K562 (cell line): Measurements from ENCODE around the gene OSBPL7. TPM values are rescaled to one million over a fixed set of nuclear protein-coding genes. Genes with fewer than 3 reads are reported as not detected.

Experiments
- ARID1B ChIP-seq: fragments of 450-650 bp; IDR thresholded peaks from 2 replicates; pipeline ENCODE4 v1.6.1; 2016; ENCODE audit warnings: antibody characterized with exemption, mild to moderate bottlenecking, inconsistent platforms
- BCOR ChIP-seq: fragments of 450-650 bp; IDR thresholded peaks from 2 replicates; pipeline ENCODE4 v1.6.1; 2016
- CHCHD3 ChIP-seq: fragments of 250-450 bp; sonication (Bioruptor Pico); IDR thresholded peaks from 2 replicates; pipeline ENCODE4 v2.1.2; 2022; ENCODE audit warnings: mild to moderate bottlenecking
- EHMT2 ChIP-seq: fragments of 450-650 bp; IDR thresholded peaks from 2 replicates; pipeline ENCODE4 v1.6.1; 2018; ENCODE audit warnings: antibody characterized with exemption
- GTF2E2 ChIP-seq: fragments of 200-800 bp; sonication (Bioruptor generic); IDR thresholded peaks from 2 replicates; pipeline ENCODE4 v1.6.1; 2016; ENCODE audit warnings: missing genetic modification characterization, missing compliant biosample characterization
- HCFC1 ChIP-seq: IDR thresholded peaks from 2 replicates; pipeline ENCODE4 v1.6.1; 2012; ENCODE audit warnings: low read depth, low read length, improper control_type of control experiment
- HDAC8 ChIP-seq: fragments of 450-650 bp; IDR thresholded peaks from 2 replicates; pipeline ENCODE4 v1.6.1; 2016; ENCODE audit warnings: mild to moderate bottlenecking, missing genetic modification characterization, moderate library complexity, missing compliant biosample characterization
- KAT2B ChIP-seq: IDR thresholded peaks from one replicate; pipeline ENCODE4 v1.6.1; 2012; ENCODE audit warnings: low read depth, mild to moderate bottlenecking, control low read depth, inconsistent platforms, low read length, moderate library complexity
- KLF10 ChIP-seq: fragments of 250-450 bp; sonication (Bioruptor Pico); IDR thresholded peaks from 2 replicates; pipeline ENCODE4 v1.6.1; 2021; ENCODE audit warnings: matching md5 sums
- MBD2 ChIP-seq: sonication (generic); IDR thresholded peaks from 2 replicates; pipeline ENCODE4 v1.6.1; 2016; ENCODE audit warnings: low read depth, borderline replicate concordance
- MTF1 ChIP-seq: fragments of 250-450 bp; sonication (Bioruptor Pico); IDR thresholded peaks from 2 replicates; pipeline ENCODE4 v1.9.0; 2021; ENCODE audit warnings: moderate library complexity, mild to moderate bottlenecking, inconsistent platforms, borderline replicate concordance
- MXI1 ChIP-seq: IDR thresholded peaks from 2 replicates; pipeline ENCODE4 v1.6.1; 2011; ENCODE audit warnings: low read depth, mild to moderate bottlenecking, improper control_type of control experiment, low read length
- NFYB ChIP-seq: IDR thresholded peaks from 2 replicates; pipeline ENCODE4 v1.6.1; 2011; ENCODE audit warnings: mild to moderate bottlenecking, moderate library complexity; ENCODE audit not compliant: insufficient read length; ENCODE audit errors: extremely low read depth
- RAD21 ChIP-seq, 2 experiments: fragments of 250-450 bp in 1 of 2; fragments of 450-650 bp in 1 of 2; sonication (Bioruptor Pico) in 1 of 2; formaldehyde crosslinking in 1 of 2; IDR thresholded peaks in 1 of 2; conservative IDR thresholded peaks in 1 of 2; 2 replicates each; pipeline versions ENCODE4 v1.4.0 to v1.8.0; 2020 to 2022; ENCODE audit warnings: mild to moderate bottlenecking in 2 of 2, moderate library complexity in 1 of 2
- RAD51 ChIP-seq: fragments of 450-650 bp; IDR thresholded peaks from 2 replicates; pipeline ENCODE4 v1.7.1; 2016; ENCODE audit warnings: low read depth, mild to moderate bottlenecking, borderline replicate concordance
- SIN3A ChIP-seq, 2 experiments: fragments of 150-350 bp in 1 of 2; IDR thresholded peaks; 2 replicates each; pipeline ENCODE4 v1.6.1; 2011 to 2016; ENCODE audit warnings: borderline replicate concordance in 2 of 2, low read depth in 2 of 2, low read length in 2 of 2, mild to moderate bottlenecking in 2 of 2, moderate library complexity in 2 of 2; ENCODE audit not compliant: control insufficient read depth in 1 of 2
- SRF ChIP-seq, 2 experiments: fragments of 250-450, 450-650 bp in 1 of 2; sonication (Bioruptor Pico) in 1 of 2; sonication (generic) in 1 of 2; formaldehyde crosslinking; IDR thresholded peaks; 2 replicates each; pipeline versions ENCODE4 v1.5.0 to v1.5.1; 2020 to 2022; ENCODE audit warnings: mild to moderate bottlenecking in 1 of 2, missing genetic modification reagents in 1 of 2
- SRSF9 ChIP-seq: fragments of 200-400 bp; formaldehyde crosslinking; IDR thresholded peaks from 2 replicates; pipeline ENCODE4 v1.6.1; 2017; ENCODE audit warnings: low read depth, low read length, borderline replicate concordance
- U2AF1 ChIP-seq: fragments of 200-400 bp; formaldehyde crosslinking; optimal IDR thresholded peaks from 2 replicates; pipeline ENCODE3; 2017; ENCODE audit warnings: mild to moderate bottlenecking, low read depth, low read length, moderate library complexity
- ZBED1 ChIP-seq: IDR thresholded peaks from 2 replicates; pipeline ENCODE4 v1.6.1; 2014
- ZNF184 ChIP-seq: sonication (generic); formaldehyde crosslinking; IDR thresholded peaks from 2 replicates; pipeline ENCODE4 v1.5.0; 2020; ENCODE audit warnings: missing genetic modification reagents
- polyA plus RNA-seq, 8 experiments: library from polyadenylated mRNA; depleted of rRNA in 4 of 8; stranded (reverse) in 5 of 8; unstranded in 3 of 8; fragments of >200 nt; fragmentation: Nextera tagmentation in 2 of 8; fragmentation: Illumina TruSeq in 1 of 8; extraction: Ambion mirVana in 2 of 8; extraction: Trizol in 1 of 8; gene quantifications; 2 replicates each; pipeline versions ENCODE4 v1.2.1 to v1.2.3, GENCODE V29; 2011 to 2014; ENCODE audit warnings: inconsistent platforms in 1 of 8, missing spikeins in 1 of 8
- total RNA-seq, 7 experiments: library from RNA; depleted of rRNA in 6 of 7; stranded (reverse); fragments of >200 nt in 6 of 7; fragmentation: Illumina TruSeq in 2 of 7; extraction: Trizol in 2 of 7; gene quantifications; 2 replicates each; pipeline versions ENCODE4 v1.2.1 to v1.2.3, GENCODE V29; 2011 to 2021; ENCODE audit warnings: low replicate concordance in 1 of 7
- TF ChIP-seq, protein P1 (sequence below): fragments of 150-350 bp; conservative IDR thresholded peaks from 2 replicates; pipeline ENCODE4 v1.6.1; 2014; ENCODE audit warnings: low read length
- TF ChIP-seq, protein P2 (sequence below): fragments of 450-650 bp; IDR thresholded peaks from 2 replicates; pipeline ENCODE4 v1.7.0; 2016; ENCODE audit warnings: borderline replicate concordance
- TF ChIP-seq, protein P3 (sequence below): sonication (generic); formaldehyde crosslinking; IDR thresholded peaks from 2 replicates; pipeline ENCODE4 v1.8.1; 2022; ENCODE audit warnings: missing genetic modification reagents
- TF ChIP-seq, protein P4 (sequence below): fragments of 250-450 bp; sonication (Bioruptor Pico); IDR thresholded peaks from 2 replicates; pipeline ENCODE4 v1.9.0; 2021; ENCODE audit warnings: mild to moderate bottlenecking

Gene OSBPL7
- total and polyA plus RNA-seq, 9 of the 15 experiments (the other 6 are each of a cell fraction or from before 2014, with no cell fraction given): 0.32 to 11.9 (median 5.8) TPM

DNA sequence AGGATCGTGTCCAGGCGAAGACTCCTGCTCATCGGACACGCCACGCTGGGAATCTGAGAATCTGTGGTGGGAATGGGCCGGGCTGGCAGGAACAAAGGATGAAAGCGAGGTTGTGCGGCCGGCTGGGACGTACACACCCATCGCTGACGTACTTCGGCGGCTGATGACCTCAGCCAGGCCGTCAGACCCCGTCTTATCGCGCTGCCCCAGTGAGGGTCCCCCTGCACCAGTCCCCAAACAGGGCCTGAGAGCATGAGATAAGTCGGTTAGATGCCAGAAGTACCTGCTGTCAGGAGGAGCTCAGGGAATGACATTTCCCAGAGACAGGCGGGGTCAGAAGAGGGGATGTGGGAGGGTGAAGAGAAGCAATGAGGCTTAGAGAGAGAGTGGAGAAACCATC, 45.3 kb upstream of the OSBPL7 start (continued):
- TF ChIP-seq, protein P1, sequence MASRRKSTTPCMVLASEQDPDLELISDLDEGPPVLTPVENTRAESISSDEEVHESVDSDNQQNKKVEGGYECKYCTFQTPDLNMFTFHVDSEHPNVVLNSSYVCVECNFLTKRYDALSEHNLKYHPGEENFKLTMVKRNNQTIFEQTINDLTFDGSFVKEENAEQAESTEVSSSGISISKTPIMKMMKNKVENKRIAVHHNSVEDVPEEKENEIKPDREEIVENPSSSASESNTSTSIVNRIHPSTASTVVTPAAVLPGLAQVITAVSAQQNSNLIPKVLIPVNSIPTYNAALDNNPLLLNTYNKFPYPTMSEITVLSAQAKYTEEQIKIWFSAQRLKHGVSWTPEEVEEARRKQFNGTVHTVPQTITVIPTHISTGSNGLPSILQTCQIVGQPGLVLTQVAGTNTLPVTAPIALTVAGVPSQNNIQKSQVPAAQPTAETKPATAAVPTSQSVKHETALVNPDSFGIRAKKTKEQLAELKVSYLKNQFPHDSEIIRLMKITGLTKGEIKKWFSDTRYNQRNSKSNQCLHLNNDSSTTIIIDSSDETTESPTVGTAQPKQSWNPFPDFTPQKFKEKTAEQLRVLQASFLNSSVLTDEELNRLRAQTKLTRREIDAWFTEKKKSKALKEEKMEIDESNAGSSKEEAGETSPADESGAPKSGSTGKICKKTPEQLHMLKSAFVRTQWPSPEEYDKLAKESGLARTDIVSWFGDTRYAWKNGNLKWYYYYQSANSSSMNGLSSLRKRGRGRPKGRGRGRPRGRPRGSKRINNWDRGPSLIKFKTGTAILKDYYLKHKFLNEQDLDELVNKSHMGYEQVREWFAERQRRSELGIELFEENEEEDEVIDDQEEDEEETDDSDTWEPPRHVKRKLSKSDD: no peak
- TF ChIP-seq ZNF184 (CRISPR knock-in tag) (no peak), SRF (CRISPR knock-in tag; IDR thresholded peaks at IDR 0.05) (peak in 1 of 2 experiments; percentile 31; a peak in 1 of 4 replicates), SIN3A (IDR thresholded peaks at IDR 0.05; ENCODE audit: borderline replicate concordance in 2 of 2, control insufficient read depth in 1 of 2, low read depth in 2 of 2, low read length in 2 of 2) (no peak), EHMT2 (no peak; the same call in 1 of the 2 replicates), ARID1B (peak; percentile 100), U2AF1 (no peak), BCOR (peak; percentile 93), CHCHD3 (no peak), RAD51 (peak; percentile 54; the same call in 1 of the 2 replicates), MBD2 (peak; percentile 95), SRSF9 (no peak), HDAC8 (tag) (no peak), MXI1 (0 out of 2 replicates have a peak, but pooled peaks have one; percentile 60), NFYB (no peak), GTF2E2 (0 out of 2 replicates have a peak, but pooled peaks have one; percentile 34), KLF10 (no peak), RAD21 (CRISPR knock-in tag; conservative IDR thresholded peaks at IDR 0.05 in 1 of 2, IDR thresholded peaks at IDR 0.05 in 1 of 2) (no peak), MTF1 (CRISPR knock-in tag) (no peak), HCFC1 (peak; percentile 20; the same call in 1 of the 2 replicates), ZBED1 (peak; percentile 85), KAT2B (no peak)
- TF ChIP-seq, protein P2, sequence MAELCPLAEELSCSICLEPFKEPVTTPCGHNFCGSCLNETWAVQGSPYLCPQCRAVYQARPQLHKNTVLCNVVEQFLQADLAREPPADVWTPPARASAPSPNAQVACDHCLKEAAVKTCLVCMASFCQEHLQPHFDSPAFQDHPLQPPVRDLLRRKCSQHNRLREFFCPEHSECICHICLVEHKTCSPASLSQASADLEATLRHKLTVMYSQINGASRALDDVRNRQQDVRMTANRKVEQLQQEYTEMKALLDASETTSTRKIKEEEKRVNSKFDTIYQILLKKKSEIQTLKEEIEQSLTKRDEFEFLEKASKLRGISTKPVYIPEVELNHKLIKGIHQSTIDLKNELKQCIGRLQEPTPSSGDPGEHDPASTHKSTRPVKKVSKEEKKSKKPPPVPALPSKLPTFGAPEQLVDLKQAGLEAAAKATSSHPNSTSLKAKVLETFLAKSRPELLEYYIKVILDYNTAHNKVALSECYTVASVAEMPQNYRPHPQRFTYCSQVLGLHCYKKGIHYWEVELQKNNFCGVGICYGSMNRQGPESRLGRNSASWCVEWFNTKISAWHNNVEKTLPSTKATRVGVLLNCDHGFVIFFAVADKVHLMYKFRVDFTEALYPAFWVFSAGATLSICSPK: no peak
- TF ChIP-seq, protein P3, sequence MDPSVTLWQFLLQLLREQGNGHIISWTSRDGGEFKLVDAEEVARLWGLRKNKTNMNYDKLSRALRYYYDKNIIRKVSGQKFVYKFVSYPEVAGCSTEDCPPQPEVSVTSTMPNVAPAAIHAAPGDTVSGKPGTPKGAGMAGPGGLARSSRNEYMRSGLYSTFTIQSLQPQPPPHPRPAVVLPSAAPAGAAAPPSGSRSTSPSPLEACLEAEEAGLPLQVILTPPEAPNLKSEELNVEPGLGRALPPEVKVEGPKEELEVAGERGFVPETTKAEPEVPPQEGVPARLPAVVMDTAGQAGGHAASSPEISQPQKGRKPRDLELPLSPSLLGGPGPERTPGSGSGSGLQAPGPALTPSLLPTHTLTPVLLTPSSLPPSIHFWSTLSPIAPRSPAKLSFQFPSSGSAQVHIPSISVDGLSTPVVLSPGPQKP (CRISPR knock-in tag): no peak
- TF ChIP-seq, protein P4, sequence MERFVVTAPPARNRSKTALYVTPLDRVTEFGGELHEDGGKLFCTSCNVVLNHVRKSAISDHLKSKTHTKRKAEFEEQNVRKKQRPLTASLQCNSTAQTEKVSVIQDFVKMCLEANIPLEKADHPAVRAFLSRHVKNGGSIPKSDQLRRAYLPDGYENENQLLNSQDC (CRISPR knock-in tag): peak; percentile 62; the same call in 1 of the 2 replicates
